Mucosa of gallbladder (tissue), 1 donor: ENCODE results near the gene PEX26. TPM values are rescaled to one million over a fixed set of nuclear protein-coding genes. Genes with fewer than 3 reads are reported as not detected.
A peak's percentile ranks its signal among the peaks of the same experiment; 100 is the strongest.
"Not testable (repeated sequence)": the region's sequence is repeated elsewhere in the genome, so short reads cannot be mapped to it uniquely, and the experiment has no call there.

Experiments used
- DNase-seq: peaks from one replicate; pipeline ENCODE4 v3.0.0-alpha.2; 2020; ENCODE audit warnings: low spot score
- total RNA-seq: library from RNA; stranded (reverse); gene quantifications from one replicate; pipeline ENCODE4 v1.2.1, GENCODE V29; 2021
- donor health status: DM: no; HTN: no; CAD: no.

Gene PEX26
- total RNA-seq, 1 donor from 2014 or later, result 51.5 TPM

DNA sequence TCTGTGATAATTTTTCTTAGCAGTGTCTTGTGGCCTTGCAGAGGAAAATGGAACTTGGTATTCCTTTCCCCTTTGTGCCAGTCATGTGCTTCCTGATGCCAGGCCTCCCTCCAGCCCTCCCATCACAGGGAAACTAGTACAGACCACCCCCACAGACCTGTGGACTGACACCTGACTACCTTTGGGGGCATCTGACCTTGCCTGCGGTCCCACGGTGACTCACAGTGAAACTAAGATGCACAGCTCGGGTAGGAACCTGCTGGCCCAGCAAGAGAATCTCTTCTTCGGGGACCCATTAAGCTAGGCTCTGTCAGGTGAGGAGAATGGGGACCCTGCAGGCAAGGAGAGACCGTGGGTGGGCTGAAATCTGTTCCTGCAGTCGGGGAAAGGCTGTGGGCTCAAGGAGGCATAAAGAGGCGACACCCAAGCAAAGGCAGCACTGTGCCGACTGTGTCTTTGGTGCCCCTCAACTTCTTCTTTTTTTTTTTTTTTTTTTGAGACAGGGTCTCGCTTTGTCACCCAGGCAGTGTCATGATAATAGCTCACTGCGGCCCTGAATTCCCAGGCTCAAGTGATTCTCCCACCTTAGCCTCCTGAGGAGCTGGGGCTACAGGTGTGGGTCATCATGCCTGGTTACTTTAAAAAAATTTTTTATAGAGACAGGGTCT is 20.8 kb upstream of the PEX26 start:
- DNase-seq, result no peak

GRCh38 chr22:18057568-18058209 is 20.1 kb upstream of the PEX26 start:
- DNase-seq, result peak; percentile 88

DNA sequence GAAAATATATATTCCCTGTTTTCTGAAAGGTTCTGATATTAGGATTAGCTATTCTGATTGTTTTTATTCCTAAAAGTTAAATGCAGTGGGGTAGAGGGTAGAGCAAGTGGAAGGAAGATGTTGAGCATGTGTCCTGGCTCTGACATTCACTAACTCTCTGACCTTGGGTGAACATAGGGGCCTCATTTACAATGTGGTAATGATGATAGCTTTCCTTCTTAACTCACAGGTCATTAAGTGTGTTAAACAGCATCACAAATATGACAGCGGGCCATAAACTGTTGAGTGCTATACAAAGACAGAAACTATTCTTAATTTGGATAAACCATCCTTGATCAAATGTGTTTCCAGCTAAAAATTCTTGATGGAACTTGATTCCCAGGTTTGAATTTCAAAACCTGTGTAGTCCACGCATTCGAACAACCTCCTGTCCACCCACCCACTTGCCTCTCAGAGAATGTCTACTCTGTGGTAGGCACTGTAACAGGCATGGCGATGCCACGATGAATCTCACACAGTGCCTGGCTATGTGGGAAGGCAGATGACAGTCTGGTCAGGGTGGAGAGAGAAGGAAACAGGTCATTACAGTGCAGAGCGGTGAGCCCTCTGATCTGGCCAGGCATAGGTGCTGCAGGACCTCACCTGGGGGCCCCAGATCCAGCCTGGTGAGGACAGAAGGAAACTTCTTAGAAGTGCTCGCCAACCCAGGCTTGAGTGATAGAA is 19.3 kb upstream of the PEX26 start:
- DNase-seq, result no peak

DNA sequence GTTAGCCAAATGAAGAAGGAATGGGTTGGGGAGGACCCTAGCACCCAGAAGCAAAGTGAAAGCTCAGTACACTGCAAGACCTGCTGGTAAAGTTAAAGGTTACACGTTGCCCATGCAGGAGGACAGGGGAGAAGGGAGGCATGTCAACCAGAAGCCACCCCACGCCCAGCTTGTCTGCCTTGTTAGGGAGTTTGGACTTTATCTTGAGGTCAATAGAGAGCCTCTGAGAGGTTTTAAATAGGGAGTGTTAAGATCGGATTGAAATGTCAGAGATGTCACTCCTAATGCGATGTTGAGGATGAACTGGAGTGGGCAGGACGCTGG is 18.7 kb upstream of the PEX26 start:
- no peak for DNase-seq

DNA sequence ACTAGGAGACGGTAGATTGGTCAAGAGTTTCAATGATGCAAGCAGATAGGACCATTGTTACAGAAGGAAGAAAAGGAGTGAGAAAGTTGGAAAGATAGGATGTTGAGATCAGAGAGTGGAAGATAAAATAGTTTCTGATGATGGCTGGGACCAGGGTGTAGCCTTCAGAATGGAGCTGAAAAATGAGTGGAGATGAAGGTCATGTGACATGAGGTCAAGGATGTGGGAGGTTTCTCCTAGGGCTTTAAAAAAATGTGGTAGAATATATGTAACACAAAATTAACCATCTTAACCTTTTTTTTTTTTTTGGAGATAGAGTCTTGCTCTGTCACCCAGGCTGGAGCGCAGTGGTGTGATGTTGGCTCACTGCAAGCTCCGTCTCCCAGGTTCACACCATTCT is 18.3 kb upstream of the PEX26 start:
- no peak for DNase-seq

DNA sequence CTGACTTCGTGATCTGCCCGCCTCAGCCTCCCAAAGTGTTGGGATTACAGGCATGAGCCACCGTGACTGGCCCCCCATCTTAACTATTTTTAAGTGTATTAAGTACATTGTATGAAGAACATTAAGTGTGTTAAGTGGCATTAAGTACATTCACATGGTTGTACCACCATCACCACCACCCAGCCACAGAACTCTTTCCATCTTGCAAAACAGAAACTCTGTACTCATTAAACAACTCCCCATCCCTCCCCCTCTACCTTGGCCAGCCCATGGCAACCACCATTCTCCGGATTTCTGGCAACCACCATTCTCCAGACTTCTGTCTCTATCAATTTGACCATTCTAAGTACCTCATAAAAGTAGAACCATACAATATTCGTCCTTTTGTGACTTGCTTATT is 17.8 kb upstream of the PEX26 start:
- DNase-seq, result no peak

GRCh38 chr22:18060646-18061620 is 16.9 kb upstream of the PEX26 start:
- DNase-seq, result peak; percentile 51

GRCh38 chr22:18062421-18062820 is 15.4 kb upstream of the PEX26 start:
- DNase-seq, result no peak

GRCh38 chr22:18063306-18063705 is 14.5 kb upstream of the PEX26 start:
- no peak for DNase-seq

DNA sequence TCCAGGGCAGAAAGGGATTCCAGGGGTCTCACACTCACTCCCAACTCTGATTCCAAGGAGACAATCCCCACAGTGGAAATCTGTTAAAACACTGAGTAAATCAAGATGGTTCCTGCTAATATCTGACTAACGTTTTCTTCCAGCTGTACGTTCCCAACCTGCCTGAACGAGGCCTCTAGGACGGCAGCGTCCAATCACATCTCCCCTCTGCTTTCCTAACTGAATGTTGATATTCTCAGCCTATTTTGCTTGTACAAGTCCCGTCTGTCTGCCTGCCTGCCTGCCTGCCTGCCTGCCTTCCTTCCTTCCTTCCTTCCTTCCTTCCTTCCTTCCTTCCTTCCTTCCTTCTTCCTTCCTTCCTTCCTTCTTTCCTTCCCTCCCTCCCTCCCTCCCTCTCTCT is 14.1 kb upstream of the PEX26 start:
- DNase-seq, result not testable (repeated sequence)

DNA sequence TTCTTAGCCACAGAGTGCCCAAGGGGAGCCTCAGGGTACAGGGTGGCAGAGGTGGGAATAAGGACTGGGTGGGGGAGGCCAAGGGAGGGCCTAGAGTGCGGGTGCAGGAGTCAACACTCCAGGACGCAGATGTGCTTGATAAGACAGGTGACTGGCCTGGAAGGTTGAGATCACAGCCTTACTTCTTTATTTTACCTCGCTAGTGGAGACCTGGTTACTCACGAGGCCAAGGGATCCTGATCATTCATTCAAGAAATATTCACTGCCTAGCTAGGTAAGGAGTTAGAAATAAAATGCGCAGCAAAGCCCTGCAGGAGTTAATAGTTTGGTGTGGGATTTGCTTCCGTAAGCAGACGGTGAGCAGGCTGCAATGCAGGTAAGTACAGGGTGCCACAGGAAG is 13.2 kb upstream of the PEX26 start:
- DNase-seq, result no peak

DNA sequence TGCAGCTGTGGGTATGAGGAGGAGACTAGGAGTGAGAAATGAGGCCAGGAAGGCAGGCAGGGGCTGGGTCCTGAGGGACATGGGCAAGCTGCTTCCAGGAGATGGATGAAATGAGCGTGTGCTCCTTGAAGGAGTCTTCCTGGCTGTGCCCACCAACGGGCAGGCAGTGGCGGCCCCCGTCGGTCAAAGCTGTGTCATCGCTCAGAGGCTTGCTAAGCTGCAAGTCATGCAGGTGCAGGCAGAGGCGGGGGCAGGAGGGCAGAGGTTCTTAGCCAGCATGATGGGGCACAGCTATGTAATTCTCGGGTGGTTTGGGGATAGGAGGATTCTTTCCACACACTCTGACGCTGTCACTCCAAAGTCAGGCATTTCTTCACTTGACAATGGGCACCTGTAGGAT is 12.5 kb upstream of the PEX26 start:
- no peak for DNase-seq

GRCh38 chr22:18066181-18066859 is 11.5 kb upstream of the PEX26 start:
- no peak for DNase-seq

GRCh38 chr22:18067121-18067520 is 10.7 kb upstream of the PEX26 start:
- DNase-seq, result no peak

- no peak for DNase-seq
These were observed 10.0 kb upstream of the PEX26 start for GRCh38 chr22:18067548-18068341.

DNA sequence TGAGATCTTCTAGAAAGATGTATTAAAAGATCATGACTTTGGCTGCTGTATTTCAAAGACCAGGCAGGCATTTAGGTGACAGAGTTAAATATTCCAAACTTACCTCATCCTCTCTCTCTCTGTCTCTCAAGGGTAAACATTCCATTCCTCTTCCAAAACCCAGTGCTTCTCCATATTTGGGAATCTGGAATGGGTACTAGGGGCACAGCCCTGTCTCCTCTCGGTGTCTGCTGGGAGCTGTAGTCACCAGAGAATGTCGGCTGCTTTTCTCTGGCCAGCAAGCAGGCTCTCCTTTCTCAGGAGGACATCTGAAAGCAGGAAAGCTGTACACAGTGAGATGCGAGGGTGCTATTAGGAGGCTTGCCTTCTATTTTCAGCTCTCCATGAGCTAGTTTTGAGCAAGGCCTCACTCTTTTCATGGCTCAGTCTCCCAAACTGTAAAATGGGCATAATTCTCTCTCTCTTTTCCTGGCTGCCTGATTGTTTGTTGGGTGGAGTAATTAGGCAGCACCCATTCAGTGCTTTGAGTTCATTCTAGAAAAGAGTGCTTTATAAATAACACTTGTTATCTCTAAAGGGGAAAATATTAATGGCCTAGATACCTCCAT is 9.3 kb upstream of the PEX26 start:
- no peak for DNase-seq

- no peak for DNase-seq
These were observed 8.7 kb upstream of the PEX26 start for GRCh38 chr22:18069041-18069440.

- DNase-seq, result no peak
These were observed 7.7 kb upstream of the PEX26 start for GRCh38 chr22:18070041-18070440.

DNA sequence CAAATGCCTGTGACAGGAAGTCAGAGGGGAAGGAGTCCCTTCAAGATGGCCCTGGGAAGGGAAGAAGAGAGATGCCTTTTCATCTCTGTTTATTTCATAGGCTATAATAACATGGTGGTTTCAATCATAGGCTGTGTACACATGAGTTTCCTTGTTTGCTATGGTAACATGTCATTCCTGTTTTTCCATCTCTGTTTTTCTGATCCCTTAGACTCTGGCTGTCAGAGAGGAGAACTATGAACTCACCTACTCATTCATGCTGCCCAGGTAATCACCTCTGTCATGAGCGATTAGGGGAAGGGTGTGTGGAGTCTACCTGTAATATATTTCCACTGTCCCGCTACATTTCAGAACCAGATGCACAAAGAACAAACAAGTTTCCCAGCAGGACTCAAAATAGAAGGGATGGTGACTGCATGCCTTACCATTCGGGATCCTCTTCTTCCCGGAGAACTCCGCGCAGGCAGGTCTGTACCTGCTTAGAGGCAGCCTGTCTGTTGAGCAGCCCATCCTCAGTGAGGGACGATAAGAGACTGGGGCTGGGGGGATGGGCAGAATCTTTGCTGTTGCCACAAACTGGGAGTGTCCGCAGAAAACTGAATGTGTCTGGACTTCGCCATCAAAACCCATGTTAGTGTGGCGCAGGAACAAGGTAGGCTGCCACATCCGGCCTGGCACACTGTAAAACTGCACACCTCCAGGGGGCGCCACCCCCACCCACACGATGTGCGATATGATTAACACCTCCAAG is 7.1 kb upstream of the PEX26 start:
- no peak for DNase-seq
